ENCODE measurements around the gene PRKCH.
"Not testable (repeated sequence)": the region's sequence is repeated elsewhere in the genome, so short reads cannot be mapped to it uniquely, and the experiment has no call there.

The PRKCH gene

GRCh38 chr14:61315313-61315712, 6.1 kb upstream of the PRKCH start:
- peak; percentile 32 for FAIRE-seq

GRCh38 chr14:61319086-61319485, 2.3 kb upstream of the PRKCH start:
- no peak for FAIRE-seq

GRCh38 chr14:61319706-61320105, 1.7 kb upstream of the PRKCH start:
- FAIRE-seq = no peak

GRCh38 chr14:61320170-61320569, 1.2 kb upstream of the PRKCH start:
- not testable (repeated sequence) for FAIRE-seq

- FAIRE-seq = no peak
These were observed 484 bp upstream of the PRKCH start for GRCh38 chr14:61320806-61321384.

GRCh38 chr14:61322011-61322798, 826 bp downstream of the PRKCH start:
- FAIRE-seq = no peak

GRCh38 chr14:61322799-61323290, 1.5 kb downstream of the PRKCH start:
- FAIRE-seq = no peak

GRCh38 chr14:61323970-61324369, 2.6 kb downstream of the PRKCH start:
- FAIRE-seq = no peak

- no peak for FAIRE-seq
These were observed 3.8 kb downstream of the PRKCH start for GRCh38 chr14:61325166-61325565.

GRCh38 chr14:61326146-61326545, 4.8 kb downstream of the PRKCH start:
- FAIRE-seq = no peak

- FAIRE-seq = no peak
These were observed 5.5 kb downstream of the PRKCH start for GRCh38 chr14:61326847-61327246.

GRCh38 chr14:61328626-61329262, 7.4 kb downstream of the PRKCH start:
- no peak for FAIRE-seq

GRCh38 chr14:61329478-61330051, 8.2 kb downstream of the PRKCH start:
- FAIRE-seq = no peak

- no peak for FAIRE-seq
These were observed 9.1 kb downstream of the PRKCH start for GRCh38 chr14:61330511-61330910.

GRCh38 chr14:61331992-61332657, 10.7 kb downstream of the PRKCH start:
- FAIRE-seq = no peak

- FAIRE-seq = no peak
These were observed 11.3 kb downstream of the PRKCH start for GRCh38 chr14:61332658-61333029.

GRCh38 chr14:61333087-61333486, 11.7 kb downstream of the PRKCH start:
- FAIRE-seq = no peak

GRCh38 chr14:61334197-61334701, 12.9 kb downstream of the PRKCH start:
- no peak for FAIRE-seq

- no peak for FAIRE-seq
These were observed 13.7 kb downstream of the PRKCH start for GRCh38 chr14:61335049-61335448.

GRCh38 chr14:61335671-61336275, 14.4 kb downstream of the PRKCH start:
- no peak for FAIRE-seq

GRCh38 chr14:61337893-61338292, 16.5 kb downstream of the PRKCH start:
- FAIRE-seq = no peak

GRCh38 chr14:61338457-61338856, 17.1 kb downstream of the PRKCH start:
- no peak for FAIRE-seq
